Endothelial cell of umbilical vein (primary cell): ENCODE results near the gene VASN. TPM values are rescaled to one million over a fixed set of nuclear protein-coding genes. Genes with fewer than 3 reads are reported as not detected.

Source experiments
- BruUV-seq: library from RNA; stranded (reverse); fragments of 400-500 nt; replicated peaks from 2 replicates; lab custom pipeline; 2021; lab: Mats Ljungman, UMichigan
- CTCF ChIA-PET: fragments of 300-600, 350-600 bp; sonication (Branson Sonifier 250); formaldehyde crosslinking; loops from one replicate; lab custom pipeline; 2021; ENCODE audit warnings: antibody characterized with exemption, inconsistent platforms; lab: Charles Lee
- POLR2A ChIA-PET: fragments of 300-600, 350-600 bp; sonication (Branson Sonifier 250); formaldehyde crosslinking; loops from one replicate; lab custom pipeline; 2021; ENCODE audit warnings: antibody characterized with exemption, inconsistent platforms; lab: Charles Lee
- DNase-seq: peaks from one replicate; pipeline ENCODE4 v3.0.0-alpha.2; 2011; ENCODE audit warnings: low read depth, low spot score
- FAIRE-seq: peaks from 2 replicates; lab custom pipeline; 2011; peaks lifted over from hg19 to GRCh38; lab: Jason Lieb, UNC
- H2AFZ ChIP-seq: 2 replicates; pipeline ENCODE4 v1.6.0; 2012; ENCODE audit warnings: low read depth, low read length, control low read depth, inconsistent platforms
- H3K27ac ChIP-seq: 2 replicates; pipeline ENCODE4 v1.5.1; 2011; ENCODE audit warnings: low read depth, mild to moderate bottlenecking, control low read depth, low read length, moderate library complexity; ENCODE audit not compliant: insufficient read depth
- H3K27me3 ChIP-seq, 2 experiments: 2 replicates each; pipeline versions ENCODE4 v1.6.0 to v1.6.1; 2011; ENCODE audit warnings: low read length in 2 of 2, mixed read lengths in 1 of 2; ENCODE audit not compliant: control insufficient read depth in 2 of 2, insufficient read depth in 2 of 2
- H3K36me3 ChIP-seq, 2 experiments: 2 replicates in 1 of 2; 3 replicates in 1 of 2; pipeline ENCODE4 v1.5.1; 2011; ENCODE audit warnings: low read length in 2 of 2, mild to moderate bottlenecking in 1 of 2, moderate library complexity in 1 of 2; ENCODE audit not compliant: control insufficient read depth in 2 of 2, insufficient read depth in 2 of 2; ENCODE audit errors: extremely low read depth in 1 of 2
- H3K4me1 ChIP-seq: 3 replicates; pipeline ENCODE4 v1.5.1; 2011; ENCODE audit warnings: mild to moderate bottlenecking, low read length; ENCODE audit not compliant: control insufficient read depth, insufficient read depth; ENCODE audit errors: extremely low read depth
- H3K4me2 ChIP-seq: 2 replicates; pipeline ENCODE4 v1.6.1; 2011; ENCODE audit warnings: low read length, control low read depth, mixed read lengths; ENCODE audit not compliant: insufficient read depth
- H3K4me3 ChIP-seq, 3 experiments: fragments of 200-600 bp in 1 of 3; sonication (generic), shearing (Covaris generic) in 1 of 3; replicated peaks in 1 of 3; 2 replicates each; pipeline ENCODE4 v1.5.1; 2011 to 2016; ENCODE audit warnings: control low read depth in 3 of 3, low read length in 3 of 3, mild to moderate bottlenecking in 2 of 3, inconsistent platforms in 1 of 3, low read depth in 1 of 3, moderate library complexity in 1 of 3; ENCODE audit not compliant: insufficient read depth in 1 of 3
- H3K79me2 ChIP-seq: 2 replicates; pipeline ENCODE4 v1.6.0; 2012; ENCODE audit warnings: low read length, inconsistent platforms; ENCODE audit not compliant: control insufficient read depth, insufficient read depth
- H3K9ac ChIP-seq: replicated peaks from 2 replicates; pipeline ENCODE3; 2011; ENCODE audit warnings: low read length, control low read depth; ENCODE audit not compliant: insufficient read depth; ENCODE audit errors: extremely low read depth
- H3K9me1 ChIP-seq: replicated peaks from 3 replicates; pipeline ENCODE4 v1.6.0; 2011; ENCODE audit warnings: mild to moderate bottlenecking, low read length; ENCODE audit not compliant: control insufficient read depth, insufficient read depth; ENCODE audit errors: extremely low read depth
- H3K9me3 ChIP-seq: replicated peaks from 2 replicates; pipeline ENCODE4 v1.5.1; 2012; ENCODE audit warnings: low read length, inconsistent platforms; ENCODE audit not compliant: control insufficient read depth, insufficient read depth
- H4K20me1 ChIP-seq: replicated peaks from 2 replicates; pipeline ENCODE3; 2011; ENCODE audit warnings: mild to moderate bottlenecking, low read length; ENCODE audit not compliant: control insufficient read depth, insufficient read depth; ENCODE audit errors: extremely low read depth
- FOS ChIP-seq: IDR thresholded peaks from 2 replicates; pipeline ENCODE4 v1.6.1; 2011; ENCODE audit warnings: mild to moderate bottlenecking, low read length, moderate library complexity, borderline replicate concordance; ENCODE audit not compliant: insufficient read depth
- GATA2 ChIP-seq: IDR thresholded peaks from 2 replicates; pipeline ENCODE4 v1.7.0; 2011; ENCODE audit warnings: low read depth, mild to moderate bottlenecking, moderate library complexity, mixed read lengths, low read length; ENCODE audit not compliant: insufficient read length, insufficient read depth
- MAX ChIP-seq: IDR thresholded peaks from 2 replicates; pipeline ENCODE4 v1.6.1; 2011; ENCODE audit not compliant: insufficient read depth, insufficient read length
- MYC ChIP-seq: IDR thresholded peaks from one replicate; pipeline ENCODE4 v1.6.1; 2011; ENCODE audit warnings: mild to moderate bottlenecking, low read depth, low read length
- POLR2A ChIP-seq: IDR thresholded peaks from 2 replicates; pipeline ENCODE4 v1.6.1; 2012; ENCODE audit warnings: low read depth, mild to moderate bottlenecking, control low read depth, low read length
- dilution Hi-C: fragments of 300-500 bp; cut with MboI; formaldehyde crosslinking; loops from one replicate; pipeline ENCODE4 v1.15.0; 2019; ENCODE audit warnings: low sequenced_read_pairs; ENCODE audit not compliant: extremely low pct_ligation_motif_present
- intact Hi-C: fragments of 100-400 bp; cut with micrococcal nuclease; formaldehyde crosslinking; loops from one replicate; pipeline ENCODE4 v1.10.0; 2022
- polyA plus RNA-seq, 4 experiments: library from polyadenylated mRNA; depleted of rRNA in 3 of 4; stranded (reverse) in 3 of 4; unstranded in 1 of 4; fragments of >200 nt; gene quantifications; 2 replicates each; pipeline versions ENCODE4 v1.2.1 to v1.2.3, GENCODE V29; 2011 to 2012; ENCODE audit warnings: missing spikeins in 1 of 4
- total RNA-seq: library from RNA; stranded (reverse); gene quantifications from 2 replicates; pipeline ENCODE4 v1.2.3, GENCODE V29; 2021
- TF ChIP-seq, protein P1 (sequence below), 2 donors: IDR thresholded peaks; 1 replicate in 1 of 2; 2 replicates in 1 of 2; pipeline ENCODE4 v1.5.1; 2011; ENCODE audit warnings: low read length in 2 of 2, mild to moderate bottlenecking in 2 of 2, moderate library complexity in 2 of 2, control low read depth in 1 of 2, inconsistent platforms in 1 of 2, low read depth in 1 of 2; ENCODE audit not compliant: insufficient read depth in 1 of 2; ENCODE audit errors: extremely low read depth in 1 of 2

The VASN gene
- total and polyA plus RNA-seq, 2 donors (not counting 3 experiments of a cell fraction or from before 2014, with no cell fraction given) = 0.41 to 0.42 TPM

GRCh38 chr16:4324492-4325252, 47.0 kb upstream of the VASN start:
- CTCF ChIA-PET = interaction anchor here (1.0 to 7.9 kb wide), 8 partner anchors 10 to 342 kb away, joined by 4 to 135 read pairs (median 6); no protein-coding TSS in a partner anchor
- Histone ChIP-seq H3K9me3 (no peaks in the 10 kb centered on the region), H3K4me1 (peaks cover 37% of the 10 kb centered on the region), H3K27ac (no peak overlapping the region), H3K36me3 (no peaks in the 10 kb centered on the region), H3K9ac (no peak overlapping the region), H3K27me3 (no peaks in the 10 kb centered on the region), H2AFZ (no peak overlapping the region), H3K9me1 (no peaks in the 10 kb centered on the region), H4K20me1 (no peaks in the 10 kb centered on the region), H3K79me2 (peaks cover 50% of the 10 kb centered on the region), H3K4me3 (no peak overlapping the region), H3K4me2 (no peak overlapping the region)
- POLR2A ChIA-PET = interaction anchor here (0.6 kb wide), 1 partner anchor 25 kb away, joined by 3 read pairs; no protein-coding TSS in a partner anchor
- DNase-seq (no peak), FAIRE-seq (no peak)
- dilution Hi-C loops = no loop called here
- intact Hi-C loops = loop anchor here (1.0 kb wide), 1 partner anchor 8 kb away; the partner anchor contains the start of gene GLIS2
- TF ChIP-seq FOS = no peak
- no peak for TF ChIP-seq GATA2
- TF ChIP-seq POLR2A = no peak
- TF ChIP-seq, protein P1, sequence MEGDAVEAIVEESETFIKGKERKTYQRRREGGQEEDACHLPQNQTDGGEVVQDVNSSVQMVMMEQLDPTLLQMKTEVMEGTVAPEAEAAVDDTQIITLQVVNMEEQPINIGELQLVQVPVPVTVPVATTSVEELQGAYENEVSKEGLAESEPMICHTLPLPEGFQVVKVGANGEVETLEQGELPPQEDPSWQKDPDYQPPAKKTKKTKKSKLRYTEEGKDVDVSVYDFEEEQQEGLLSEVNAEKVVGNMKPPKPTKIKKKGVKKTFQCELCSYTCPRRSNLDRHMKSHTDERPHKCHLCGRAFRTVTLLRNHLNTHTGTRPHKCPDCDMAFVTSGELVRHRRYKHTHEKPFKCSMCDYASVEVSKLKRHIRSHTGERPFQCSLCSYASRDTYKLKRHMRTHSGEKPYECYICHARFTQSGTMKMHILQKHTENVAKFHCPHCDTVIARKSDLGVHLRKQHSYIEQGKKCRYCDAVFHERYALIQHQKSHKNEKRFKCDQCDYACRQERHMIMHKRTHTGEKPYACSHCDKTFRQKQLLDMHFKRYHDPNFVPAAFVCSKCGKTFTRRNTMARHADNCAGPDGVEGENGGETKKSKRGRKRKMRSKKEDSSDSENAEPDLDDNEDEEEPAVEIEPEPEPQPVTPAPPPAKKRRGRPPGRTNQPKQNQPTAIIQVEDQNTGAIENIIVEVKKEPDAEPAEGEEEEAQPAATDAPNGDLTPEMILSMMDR (IDR thresholded peaks at IDR 0.05; ENCODE audit: extremely low read depth in 1 of 2, insufficient read depth in 1 of 2, low read depth in 1 of 2, low read length in 2 of 2) = no peak
- TF ChIP-seq MYC = no peak
- TF ChIP-seq MAX = no peak
- no TSS peak for BruUV-seq
